Lower leg skin (tissue), 3 donors: ENCODE results near the gene INPP5D.

Experiments used
- POLR2A ChIP-seq, 2 donors: fragments of 450-650 bp; IDR thresholded peaks; one replicate each; pipeline ENCODE4 v1.6.1; 2016 to 2017; ENCODE audit warnings: antibody characterized with exemption in 2 of 2, mild to moderate bottlenecking in 1 of 2, moderate library complexity in 1 of 2
- TF ChIP-seq, protein P1 (sequence below), 3 donors: fragments of 450-650 bp; IDR thresholded peaks; one replicate each; pipeline ENCODE4 v1.5.1; 2016; ENCODE audit warnings: antibody characterized with exemption in 3 of 3, mild to moderate bottlenecking in 3 of 3, moderate library complexity in 2 of 3

DNA sequence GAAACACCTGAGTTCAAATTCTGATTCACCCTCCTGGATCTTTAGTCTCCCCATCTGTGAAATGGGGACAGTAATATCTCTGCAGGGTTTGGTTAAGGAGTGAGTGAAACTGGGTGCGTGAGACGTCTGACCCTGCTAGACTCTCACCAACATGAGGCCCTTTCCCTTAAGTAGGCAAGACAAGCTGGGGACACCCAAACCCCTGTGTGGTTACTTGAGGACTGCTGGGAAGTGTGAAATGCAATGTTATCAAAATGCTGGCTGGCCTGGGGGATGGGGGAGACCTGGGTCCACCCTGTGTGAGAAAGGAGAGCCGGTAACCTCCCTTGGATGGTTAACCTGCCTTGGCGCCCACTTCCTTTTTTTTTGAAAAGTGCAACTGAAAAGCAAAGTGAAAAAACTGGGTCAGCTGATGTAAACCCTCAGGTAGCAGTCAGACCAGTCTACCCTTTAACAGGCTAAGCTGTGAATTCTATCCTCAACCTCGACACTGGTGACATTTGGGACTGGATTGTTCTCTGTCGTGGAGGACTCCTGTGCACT, 82.3 kb downstream of the INPP5D start:
- TF ChIP-seq, protein P1, sequence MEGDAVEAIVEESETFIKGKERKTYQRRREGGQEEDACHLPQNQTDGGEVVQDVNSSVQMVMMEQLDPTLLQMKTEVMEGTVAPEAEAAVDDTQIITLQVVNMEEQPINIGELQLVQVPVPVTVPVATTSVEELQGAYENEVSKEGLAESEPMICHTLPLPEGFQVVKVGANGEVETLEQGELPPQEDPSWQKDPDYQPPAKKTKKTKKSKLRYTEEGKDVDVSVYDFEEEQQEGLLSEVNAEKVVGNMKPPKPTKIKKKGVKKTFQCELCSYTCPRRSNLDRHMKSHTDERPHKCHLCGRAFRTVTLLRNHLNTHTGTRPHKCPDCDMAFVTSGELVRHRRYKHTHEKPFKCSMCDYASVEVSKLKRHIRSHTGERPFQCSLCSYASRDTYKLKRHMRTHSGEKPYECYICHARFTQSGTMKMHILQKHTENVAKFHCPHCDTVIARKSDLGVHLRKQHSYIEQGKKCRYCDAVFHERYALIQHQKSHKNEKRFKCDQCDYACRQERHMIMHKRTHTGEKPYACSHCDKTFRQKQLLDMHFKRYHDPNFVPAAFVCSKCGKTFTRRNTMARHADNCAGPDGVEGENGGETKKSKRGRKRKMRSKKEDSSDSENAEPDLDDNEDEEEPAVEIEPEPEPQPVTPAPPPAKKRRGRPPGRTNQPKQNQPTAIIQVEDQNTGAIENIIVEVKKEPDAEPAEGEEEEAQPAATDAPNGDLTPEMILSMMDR (IDR thresholded peaks at IDR 0.05), result no peak
- TF ChIP-seq POLR2A (IDR thresholded peaks at IDR 0.05), result no peak
